ENCODE measurements around the gene ACTL10.

ACTL10 gene

DNA sequence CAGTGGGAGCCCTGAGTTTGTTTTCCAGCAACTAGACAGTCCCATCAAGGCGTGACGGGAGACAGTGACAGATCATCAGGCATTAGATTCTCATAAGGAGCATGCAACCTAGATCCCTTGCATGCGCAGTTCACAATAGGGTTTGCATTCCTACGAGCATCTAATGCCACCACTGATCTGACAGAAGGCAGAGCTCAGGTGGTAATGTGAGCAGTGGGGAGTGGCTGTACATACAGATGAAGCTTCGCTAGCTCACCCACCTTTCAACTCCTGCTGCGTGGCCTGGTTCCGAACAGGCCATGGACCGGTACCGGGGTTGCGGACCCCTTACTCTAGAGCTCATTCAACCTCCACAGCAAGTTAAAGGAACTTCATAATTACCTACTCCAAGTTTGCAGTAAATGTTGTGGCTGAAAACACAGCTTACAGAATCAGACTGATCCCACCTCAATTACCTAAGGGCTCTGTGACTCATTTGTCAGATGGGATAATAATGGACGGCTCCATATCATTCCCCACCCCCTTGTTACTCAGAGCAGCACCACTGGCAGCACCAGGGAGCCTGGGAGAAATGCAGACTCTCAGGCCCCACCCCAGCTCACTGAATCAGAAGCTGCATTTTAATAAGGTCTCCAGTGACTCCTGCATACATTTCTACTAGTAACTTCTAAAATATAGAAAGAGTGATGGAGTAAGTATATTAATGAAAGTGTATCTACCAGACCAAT lies 37.6 kb downstream of the ACTL10 start:
- DNase-seq, result no peak
- in situ Hi-C loops (cut with MboI; ENCODE audit: low pct_unique_long_range_greater_than_20kb, low sequenced_read_pairs), result no loop called here

DNA sequence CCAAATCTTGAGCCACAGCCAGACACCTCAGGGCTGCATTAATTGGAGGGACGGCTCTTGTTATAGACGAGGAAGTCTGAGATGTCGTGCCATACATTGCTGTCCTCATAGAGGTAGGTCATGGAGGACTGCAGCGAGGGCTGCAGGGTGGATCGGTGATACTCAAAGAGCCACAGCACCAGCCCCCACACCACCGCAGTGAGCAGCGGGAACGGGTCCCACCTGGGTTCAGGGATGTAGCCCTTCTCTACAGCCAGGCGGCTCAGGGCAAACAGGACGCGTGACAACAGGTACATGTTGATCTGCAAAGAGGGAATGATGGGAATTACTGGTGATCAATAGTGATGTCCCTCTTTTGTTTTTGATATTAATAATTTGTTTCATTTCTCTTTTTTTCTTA lies 40.9 kb downstream of the ACTL10 start:
- DNase-seq, result no peak
- in situ Hi-C loops (cut with MboI; ENCODE audit: low pct_unique_long_range_greater_than_20kb, low sequenced_read_pairs), result no loop called here

DNA sequence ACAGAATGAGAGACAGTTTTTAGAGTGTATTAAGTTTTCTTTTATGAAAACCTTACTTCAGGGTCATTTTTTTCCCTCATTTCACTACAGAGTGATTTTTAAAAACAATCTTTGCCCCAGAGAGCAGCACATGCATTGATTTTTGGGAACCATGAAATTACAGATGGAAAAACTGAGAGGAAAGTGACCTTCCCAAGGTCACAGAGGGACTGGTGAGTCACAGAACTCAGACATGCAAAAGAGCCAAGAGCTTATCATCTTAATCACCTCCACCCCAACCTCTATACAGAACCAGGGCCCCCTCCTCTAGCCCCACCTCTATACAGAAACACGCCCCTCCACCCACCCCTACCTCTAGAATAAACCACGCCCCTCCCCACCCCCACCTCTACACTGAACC lies 42.7 kb downstream of the ACTL10 start:
- in situ Hi-C loops (cut with MboI; ENCODE audit: low pct_unique_long_range_greater_than_20kb, low sequenced_read_pairs), result no loop called here
- DNase-seq, result no peak

DNA sequence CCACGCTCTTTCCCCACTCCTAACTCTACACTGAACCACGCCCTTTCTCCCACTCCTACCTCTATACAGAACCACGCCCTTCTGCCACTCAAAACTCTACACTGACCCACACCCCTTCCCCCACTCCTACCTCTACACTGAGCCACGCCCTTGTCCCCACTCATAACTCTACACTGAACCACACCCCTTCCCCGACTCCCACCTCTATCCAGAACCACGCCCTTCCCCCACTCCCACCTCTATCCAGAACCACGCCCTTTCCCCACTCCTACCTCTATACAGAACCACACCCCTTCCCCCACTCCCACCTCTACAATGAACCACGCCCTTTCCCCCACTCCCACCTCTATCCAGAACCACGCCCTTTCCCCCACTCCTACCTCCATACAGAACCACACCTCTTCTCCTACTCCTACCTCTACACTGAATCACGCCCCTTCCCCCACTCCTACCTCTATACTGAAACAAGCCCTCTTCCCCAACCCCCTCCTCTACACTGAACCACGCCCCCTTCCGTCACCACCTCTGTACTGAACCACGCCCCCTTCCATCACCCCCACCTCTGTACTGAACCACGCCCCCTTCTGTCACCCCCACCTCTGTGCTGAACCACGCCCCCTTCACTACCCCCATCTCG lies 43.3 kb downstream of the ACTL10 start:
- DNase-seq, result no peak
- in situ Hi-C loops (cut with MboI; ENCODE audit: low pct_unique_long_range_greater_than_20kb, low sequenced_read_pairs), result no loop called here

DNA sequence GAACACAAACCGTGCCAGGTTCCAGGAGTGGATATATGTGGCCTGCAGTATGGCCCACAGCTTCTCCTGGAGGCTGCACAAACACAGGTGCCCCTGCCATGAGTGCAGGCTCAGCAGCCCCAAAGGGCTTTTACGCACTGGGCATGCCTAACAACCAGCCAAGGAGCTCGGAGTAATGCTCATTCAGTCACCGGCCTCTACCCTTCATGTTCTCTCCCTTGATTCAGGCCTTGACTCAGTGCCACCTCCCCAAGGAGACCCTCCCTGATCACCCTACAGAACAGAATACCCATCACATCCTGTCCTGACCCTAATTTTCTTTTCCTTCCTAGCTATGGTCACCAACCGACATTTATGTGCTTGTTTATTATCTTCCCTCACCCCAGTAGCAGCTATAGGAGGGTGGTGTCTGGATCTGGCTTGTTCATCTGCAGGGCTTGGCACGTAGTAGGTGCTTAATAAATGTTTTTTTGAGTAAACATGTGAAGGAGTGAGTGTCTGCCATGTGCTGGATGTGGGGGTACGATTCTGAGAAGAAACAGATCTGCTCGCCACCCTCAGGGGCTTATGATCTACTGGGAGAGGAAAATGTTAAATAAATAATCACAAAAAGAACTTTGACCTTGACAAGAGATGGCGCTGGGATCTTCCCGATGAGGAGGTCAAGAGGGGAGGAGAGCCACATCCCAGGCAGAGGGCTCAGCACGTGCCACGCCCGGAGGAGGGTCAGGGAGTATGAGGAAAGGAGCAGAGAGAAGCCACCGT lies 44.1 kb downstream of the ACTL10 start:
- in situ Hi-C loops (cut with MboI; ENCODE audit: low pct_unique_long_range_greater_than_20kb, low sequenced_read_pairs), result no loop called here
- DNase-seq, result no peak

GRCh38 chr20:33711446-33711738 lies 44.6 kb downstream of the ACTL10 start:
- no peak for DNase-seq
- in situ Hi-C loops (cut with MboI; ENCODE audit: low pct_unique_long_range_greater_than_20kb, low sequenced_read_pairs), result no loop called here

DNA sequence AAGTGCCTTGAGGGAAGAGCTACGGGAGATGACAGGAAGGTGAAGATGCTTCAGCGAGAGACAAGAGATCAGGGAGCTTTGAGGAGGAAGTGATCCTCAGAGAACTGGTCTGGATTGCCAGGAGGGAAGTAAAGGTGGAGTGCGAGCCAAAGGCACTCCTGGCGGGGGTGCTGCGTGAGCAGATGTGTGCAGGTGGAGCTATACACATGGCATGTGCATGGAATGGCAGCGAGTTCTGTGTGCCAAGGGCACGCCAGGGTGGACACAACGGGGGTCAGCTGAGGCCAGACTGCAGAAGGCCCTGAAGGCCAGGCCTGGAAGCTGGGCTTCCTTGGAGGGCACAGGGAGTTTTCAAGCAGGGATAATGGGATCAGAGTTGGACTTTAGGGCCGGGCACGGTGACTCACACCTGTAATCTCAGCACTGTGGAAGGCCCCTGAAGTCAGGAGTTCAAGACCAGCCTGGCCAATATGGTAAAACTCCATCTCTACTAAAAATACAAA lies 47.2 kb downstream of the ACTL10 start:
- in situ Hi-C loops (cut with MboI; ENCODE audit: low pct_unique_long_range_greater_than_20kb, low sequenced_read_pairs), result no loop called here

GRCh38 chr20:33716498-33716897 lies 49.8 kb downstream of the ACTL10 start:
- in situ Hi-C loops (cut with MboI; ENCODE audit: low pct_unique_long_range_greater_than_20kb, low sequenced_read_pairs), result no loop called here
- DNase-seq, result no peak

More for the DNA sequence above, 47.2 kb downstream of the ACTL10 start:
- no peak for DNase-seq
